ENCODE data around the gene GGA1.

DNA sequence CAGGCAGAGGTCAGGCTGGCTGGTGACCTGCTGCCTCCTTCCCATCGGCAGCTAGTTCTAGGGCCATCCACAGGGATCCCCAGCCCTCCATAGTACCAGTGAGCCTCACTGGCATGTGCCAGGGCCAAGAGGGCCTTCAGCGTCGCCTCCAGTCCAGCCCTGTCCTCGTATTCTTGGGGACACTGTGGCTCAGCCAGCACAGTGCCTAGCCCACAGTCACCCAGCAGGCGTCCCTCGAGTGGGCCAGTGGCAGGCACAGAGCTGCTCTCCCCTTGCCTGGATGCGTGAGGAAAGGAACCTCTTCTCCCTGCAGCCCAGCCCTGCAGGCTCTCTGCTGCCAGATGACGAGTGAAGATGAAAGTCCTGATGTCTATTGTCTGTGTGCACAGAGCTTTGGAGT is 20.2 kb downstream of the GGA1 start:
- TF ChIP-seq, protein P1, sequence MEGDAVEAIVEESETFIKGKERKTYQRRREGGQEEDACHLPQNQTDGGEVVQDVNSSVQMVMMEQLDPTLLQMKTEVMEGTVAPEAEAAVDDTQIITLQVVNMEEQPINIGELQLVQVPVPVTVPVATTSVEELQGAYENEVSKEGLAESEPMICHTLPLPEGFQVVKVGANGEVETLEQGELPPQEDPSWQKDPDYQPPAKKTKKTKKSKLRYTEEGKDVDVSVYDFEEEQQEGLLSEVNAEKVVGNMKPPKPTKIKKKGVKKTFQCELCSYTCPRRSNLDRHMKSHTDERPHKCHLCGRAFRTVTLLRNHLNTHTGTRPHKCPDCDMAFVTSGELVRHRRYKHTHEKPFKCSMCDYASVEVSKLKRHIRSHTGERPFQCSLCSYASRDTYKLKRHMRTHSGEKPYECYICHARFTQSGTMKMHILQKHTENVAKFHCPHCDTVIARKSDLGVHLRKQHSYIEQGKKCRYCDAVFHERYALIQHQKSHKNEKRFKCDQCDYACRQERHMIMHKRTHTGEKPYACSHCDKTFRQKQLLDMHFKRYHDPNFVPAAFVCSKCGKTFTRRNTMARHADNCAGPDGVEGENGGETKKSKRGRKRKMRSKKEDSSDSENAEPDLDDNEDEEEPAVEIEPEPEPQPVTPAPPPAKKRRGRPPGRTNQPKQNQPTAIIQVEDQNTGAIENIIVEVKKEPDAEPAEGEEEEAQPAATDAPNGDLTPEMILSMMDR (IDR thresholded peaks at IDR 0.05) = no peak
- TF ChIP-seq POLR2A (IDR thresholded peaks at IDR 0.05) = no peak
